Measurements from ENCODE around the gene OR2C3. TPM values are rescaled to one million over a fixed set of nuclear protein-coding genes. Genes with fewer than 3 reads are reported as not detected.

Gene OR2C3
- polyA plus RNA-seq, 3 donors: 0.01 TPM; not detected in 2

DNA sequence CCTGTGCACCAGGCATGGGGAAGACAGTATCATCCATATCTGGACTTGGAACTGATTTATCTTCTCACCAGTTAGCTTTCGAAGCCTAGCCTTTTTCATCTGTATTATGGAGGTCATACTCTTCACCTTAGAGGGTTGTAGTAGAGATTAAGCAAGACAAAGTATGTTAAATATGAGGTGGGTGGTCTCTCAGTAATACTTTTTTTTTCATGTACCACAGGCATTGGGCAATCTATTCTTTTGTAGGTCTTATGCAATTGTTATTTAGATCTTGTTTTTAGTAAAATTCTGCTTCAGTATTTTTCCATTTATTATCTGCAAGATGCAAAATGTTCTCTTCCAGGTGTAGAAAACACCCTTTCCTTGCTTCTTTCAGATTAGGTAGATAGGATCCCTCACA, 43.1 kb downstream of the OR2C3 start:
- Histone ChIP-seq H3K27me3 (ENCODE audit: control insufficient read depth in 2 of 2, insufficient read depth in 2 of 2, low read length in 2 of 2) (no peaks in the 10 kb centered on the region), H3K79me2 (ENCODE audit: insufficient read depth, low read length) (no peaks in the 10 kb centered on the region), H3K27ac (ENCODE audit: low read depth in 1 of 2, low read length in 2 of 2) (no peak overlapping the region), H3K9ac (ENCODE audit: insufficient read depth, low read length, poor library complexity, severe bottlenecking) (no peak overlapping the region), H3K36me3 (replicated peaks in 1 of 2; ENCODE audit: control insufficient read depth in 1 of 2, insufficient read depth in 2 of 2, low read length in 2 of 2) (no peaks in the 10 kb centered on the region), H4K20me1 (ENCODE audit: insufficient read depth, low read length) (no peaks in the 10 kb centered on the region), H3K4me1 (ENCODE audit: control insufficient read depth in 1 of 2, insufficient read depth in 2 of 2, low read length in 2 of 2) (peaks cover 27 to 38% of the 10 kb centered on the region in 2 donors), H3K9me3 (replicated peaks in 1 of 2; ENCODE audit: control insufficient read depth in 1 of 2, insufficient read depth in 1 of 2, low read length in 2 of 2) (no peaks in the 10 kb centered on the region), H2AFZ (ENCODE audit: insufficient read depth, low read depth, low read length, poor library complexity, severe bottlenecking) (no peak overlapping the region), H3K4me3 (replicated peaks in 1 of 3; ENCODE audit: low read depth in 2 of 3, low read length in 3 of 3) (no peak overlapping the region), H3K4me2 (replicated peaks; ENCODE audit: extremely low read depth, low read length, poor library complexity, severe bottlenecking) (no peak overlapping the region)
- intact Hi-C loops (cut with micrococcal nuclease): no loop called here
- TF ChIP-seq, protein P1, sequence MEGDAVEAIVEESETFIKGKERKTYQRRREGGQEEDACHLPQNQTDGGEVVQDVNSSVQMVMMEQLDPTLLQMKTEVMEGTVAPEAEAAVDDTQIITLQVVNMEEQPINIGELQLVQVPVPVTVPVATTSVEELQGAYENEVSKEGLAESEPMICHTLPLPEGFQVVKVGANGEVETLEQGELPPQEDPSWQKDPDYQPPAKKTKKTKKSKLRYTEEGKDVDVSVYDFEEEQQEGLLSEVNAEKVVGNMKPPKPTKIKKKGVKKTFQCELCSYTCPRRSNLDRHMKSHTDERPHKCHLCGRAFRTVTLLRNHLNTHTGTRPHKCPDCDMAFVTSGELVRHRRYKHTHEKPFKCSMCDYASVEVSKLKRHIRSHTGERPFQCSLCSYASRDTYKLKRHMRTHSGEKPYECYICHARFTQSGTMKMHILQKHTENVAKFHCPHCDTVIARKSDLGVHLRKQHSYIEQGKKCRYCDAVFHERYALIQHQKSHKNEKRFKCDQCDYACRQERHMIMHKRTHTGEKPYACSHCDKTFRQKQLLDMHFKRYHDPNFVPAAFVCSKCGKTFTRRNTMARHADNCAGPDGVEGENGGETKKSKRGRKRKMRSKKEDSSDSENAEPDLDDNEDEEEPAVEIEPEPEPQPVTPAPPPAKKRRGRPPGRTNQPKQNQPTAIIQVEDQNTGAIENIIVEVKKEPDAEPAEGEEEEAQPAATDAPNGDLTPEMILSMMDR (IDR thresholded peaks at IDR 0.05): no peak
- WGBS (ENCODE audit: insufficient coverage): no CpG with 5 or more reads among the region's 1 CpG
- H3K9me3 Mint-ChIP-seq: peaks cover 0 to 6% (median 2%) of the 10 kb centered on the region in 7 donors
- H3K4me3 Mint-ChIP-seq: no peak overlapping the region
- no peak for DNase-seq
- peaks cover 0 to 4% (median 0%) of the 10 kb centered on the region in 3 donors for H3K27me3 Mint-ChIP-seq (ENCODE audit: low read depth in 3 of 3)
- H3K36me3 Mint-ChIP-seq: no peaks in the 10 kb centered on the region
- H3K4me1 Mint-ChIP-seq: peaks cover 34% of the 10 kb centered on the region
- peak overlapping the region in 3 of 7 donors; percentile 41 to 79 (median 75) for H3K27ac Mint-ChIP-seq

DNA sequence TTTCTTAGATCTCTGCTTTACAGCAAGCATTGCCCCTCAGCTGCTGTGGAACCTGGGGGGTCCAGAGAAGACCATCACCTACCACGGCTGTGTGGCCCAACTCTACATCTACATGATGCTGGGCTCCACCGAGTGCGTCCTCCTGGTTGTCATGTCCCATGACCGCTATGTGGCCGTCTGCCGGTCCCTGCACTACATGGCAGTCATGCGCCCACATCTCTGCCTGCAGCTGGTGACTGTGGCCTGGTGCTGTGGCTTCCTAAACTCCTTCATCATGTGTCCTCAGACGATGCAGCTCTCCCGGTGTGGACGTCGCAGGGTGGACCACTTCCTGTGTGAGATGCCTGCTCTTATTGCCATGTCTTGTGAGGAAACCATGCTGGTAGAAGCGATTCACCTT, 44.9 kb downstream of the OR2C3 start:
- no peak overlapping the region for H3K4me2 ChIP-seq (replicated peaks; ENCODE audit: extremely low read depth, low read length, poor library complexity, severe bottlenecking)
- Mint-ChIP-seq H3K4me1 (peaks cover 36% of the 10 kb centered on the region), H3K4me3 (no peak overlapping the region), H3K27ac (peak overlapping the region in 2 of 7 donors; percentile 6 to 43), H3K9me3 (peaks cover 0 to 6% (median 2%) of the 10 kb centered on the region in 7 donors), H3K27me3 (ENCODE audit: low read depth in 3 of 3) (peaks cover 0 to 5% (median 0%) of the 10 kb centered on the region in 3 donors), H3K36me3 (no peaks in the 10 kb centered on the region)
- peaks cover 27 to 38% of the 10 kb centered on the region in 2 donors for H3K4me1 ChIP-seq (ENCODE audit: control insufficient read depth in 1 of 2, insufficient read depth in 2 of 2, low read length in 2 of 2)
- TF ChIP-seq, protein P1 (IDR thresholded peaks at IDR 0.05): no peak
- no peak for DNase-seq
- no peaks in the 10 kb centered on the region for H3K79me2 ChIP-seq (ENCODE audit: insufficient read depth, low read length)
- no peaks in the 10 kb centered on the region for H4K20me1 ChIP-seq (ENCODE audit: insufficient read depth, low read length)
- intact Hi-C loops (cut with micrococcal nuclease): no loop called here
- no peaks in the 10 kb centered on the region for H3K27me3 ChIP-seq (ENCODE audit: control insufficient read depth in 2 of 2, insufficient read depth in 2 of 2, low read length in 2 of 2)
- H3K27ac ChIP-seq (ENCODE audit: low read depth in 1 of 2, low read length in 2 of 2): no peak overlapping the region
- no peak overlapping the region for H3K9ac ChIP-seq (ENCODE audit: insufficient read depth, low read length, poor library complexity, severe bottlenecking)
- WGBS (ENCODE audit: insufficient coverage): 89% methylated on average over 8 of the region's 12 CpGs
- no peaks in the 10 kb centered on the region for H3K36me3 ChIP-seq (replicated peaks in 1 of 2; ENCODE audit: control insufficient read depth in 1 of 2, insufficient read depth in 2 of 2, low read length in 2 of 2)
- no peaks in the 10 kb centered on the region for H3K9me3 ChIP-seq (replicated peaks in 1 of 2; ENCODE audit: control insufficient read depth in 1 of 2, insufficient read depth in 1 of 2, low read length in 2 of 2)
- H3K4me3 ChIP-seq (replicated peaks in 1 of 3; ENCODE audit: low read depth in 2 of 3, low read length in 3 of 3): no peak overlapping the region
- no peak overlapping the region for H2AFZ ChIP-seq (ENCODE audit: insufficient read depth, low read depth, low read length, poor library complexity, severe bottlenecking)
